Measurements from ENCODE around the gene ABHD17B.

GRCh38 chr9:71858102-71858798 lies 52.7 kb downstream of the ABHD17B start:
- TF ChIP-seq CTCF (IDR thresholded peaks at IDR 0.05), result no peak
- no peak for TF ChIP-seq POLR2A (IDR thresholded peaks at IDR 0.05)

Measured in adrenal gland (tissue), 5 donors.